ENCODE data around the gene SVBP. TPM values are rescaled to one million over a fixed set of nuclear protein-coding genes. Genes with fewer than 3 reads are reported as not detected.

The SVBP gene
- total RNA-seq, 1 donor, result 17.0 TPM

GRCh38 chr1:42784547-42784945 lies 32.7 kb downstream of the SVBP start:
- Histone ChIP-seq H3K36me3 (ENCODE audit: insufficient read depth, low read length) (peaks cover 11% of the 10 kb centered on the region), H3K79me2 (ENCODE audit: insufficient read depth, low read length) (no peaks in the 10 kb centered on the region), H3K27me3 (ENCODE audit: insufficient read depth, low read length) (no peaks in the 10 kb centered on the region), H2AFZ (ENCODE audit: low read length) (no peak overlapping the region), H3K27ac (ENCODE audit: low read depth, low read length) (no peak overlapping the region), H3K4me2 (ENCODE audit: insufficient read depth, low read length) (peak overlapping the region; percentile 84), H3K4me1 (ENCODE audit: insufficient read depth, low read length) (peaks cover 5% of the 10 kb centered on the region), H3K4me3 (ENCODE audit: insufficient read depth, low read length) (peak overlapping the region; percentile 67), H4K20me1 (ENCODE audit: insufficient read depth, low read length) (no peaks in the 10 kb centered on the region), H3K9me3 (ENCODE audit: low read depth, low read length) (no peaks in the 10 kb centered on the region)
- DNase-seq (ENCODE audit: insufficient read length, low spot score, missing footprints), result no peak
- TF ChIP-seq CTCF (IDR thresholded peaks at IDR 0.05; ENCODE audit: extremely low read depth, low read depth, low read length), result no peak

DNA sequence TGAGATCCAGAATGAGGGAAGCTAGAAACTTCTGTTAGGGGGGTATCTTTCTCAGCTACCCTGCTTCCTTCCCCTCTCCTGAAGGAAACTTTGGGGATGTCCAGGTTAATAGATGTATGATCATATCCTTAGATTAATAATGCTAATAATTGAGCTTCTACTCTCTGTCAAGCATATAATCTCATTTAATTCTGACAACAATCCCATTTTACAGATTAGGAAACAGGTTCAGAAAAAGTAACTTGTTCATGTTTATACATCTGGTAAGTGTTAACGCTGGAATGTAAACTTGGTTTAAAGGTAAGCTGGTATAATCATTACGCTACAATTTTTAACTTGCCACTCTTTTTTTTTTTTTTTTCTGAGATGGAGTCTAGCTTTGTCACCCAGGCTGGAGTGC lies 34.1 kb downstream of the SVBP start:
- no peak for DNase-seq (ENCODE audit: insufficient read length, low spot score, missing footprints)
- H3K4me2 ChIP-seq (ENCODE audit: insufficient read depth, low read length), result no peak overlapping the region
- no peak overlapping the region for H2AFZ ChIP-seq (ENCODE audit: low read length)
- H4K20me1 ChIP-seq (ENCODE audit: insufficient read depth, low read length), result no peaks in the 10 kb centered on the region
- no peak for TF ChIP-seq CTCF (IDR thresholded peaks at IDR 0.05; ENCODE audit: extremely low read depth, low read depth, low read length)
- no peaks in the 10 kb centered on the region for H3K27me3 ChIP-seq (ENCODE audit: insufficient read depth, low read length)
- no peak overlapping the region for H3K27ac ChIP-seq (ENCODE audit: low read depth, low read length)
- no peak overlapping the region for H3K4me3 ChIP-seq (ENCODE audit: insufficient read depth, low read length)
- H3K36me3 ChIP-seq (ENCODE audit: insufficient read depth, low read length), result peaks cover 13% of the 10 kb centered on the region
- H3K9me3 ChIP-seq (ENCODE audit: low read depth, low read length), result no peaks in the 10 kb centered on the region
- H3K4me1 ChIP-seq (ENCODE audit: insufficient read depth, low read length), result peaks cover 5% of the 10 kb centered on the region
- H3K79me2 ChIP-seq (ENCODE audit: insufficient read depth, low read length), result no peaks in the 10 kb centered on the region

GRCh38 chr1:42780176-42780575 lies 37.0 kb downstream of the SVBP start:
- Histone ChIP-seq H3K4me3 (ENCODE audit: insufficient read depth, low read length) (no peak overlapping the region), H3K36me3 (ENCODE audit: insufficient read depth, low read length) (peaks cover 32% of the 10 kb centered on the region), H3K4me2 (ENCODE audit: insufficient read depth, low read length) (no peak overlapping the region), H2AFZ (ENCODE audit: low read length) (no peak overlapping the region), H3K27me3 (ENCODE audit: insufficient read depth, low read length) (no peaks in the 10 kb centered on the region), H3K27ac (ENCODE audit: low read depth, low read length) (no peak overlapping the region), H3K79me2 (ENCODE audit: insufficient read depth, low read length) (no peaks in the 10 kb centered on the region), H3K9me3 (ENCODE audit: low read depth, low read length) (no peaks in the 10 kb centered on the region), H4K20me1 (ENCODE audit: insufficient read depth, low read length) (peaks cover 6% of the 10 kb centered on the region), H3K4me1 (ENCODE audit: insufficient read depth, low read length) (no peaks in the 10 kb centered on the region)
- no peak for DNase-seq (ENCODE audit: insufficient read length, low spot score, missing footprints)
- no peak for TF ChIP-seq CTCF (IDR thresholded peaks at IDR 0.05; ENCODE audit: extremely low read depth, low read depth, low read length)

DNA sequence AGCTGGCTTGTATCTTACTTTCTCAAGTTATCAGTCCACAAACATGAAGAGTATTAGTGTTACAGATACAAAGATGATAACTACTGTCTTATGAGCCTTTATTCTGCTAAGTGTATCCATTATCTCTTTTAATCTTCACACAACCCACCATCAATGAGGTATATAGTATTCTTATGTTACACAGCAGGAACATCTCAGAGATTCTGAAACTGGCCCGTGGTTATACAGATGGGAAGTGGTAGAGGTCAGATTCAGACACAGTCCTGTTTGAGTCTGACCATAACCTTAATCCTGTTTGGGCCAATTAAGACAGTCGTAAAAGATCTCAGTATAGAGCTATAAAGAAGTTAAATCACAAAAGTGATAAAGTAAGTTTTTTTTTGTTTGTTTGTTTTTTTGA lies 37.5 kb downstream of the SVBP start:
- H3K4me2 ChIP-seq (ENCODE audit: insufficient read depth, low read length), result no peak overlapping the region
- no peak overlapping the region for H3K27ac ChIP-seq (ENCODE audit: low read depth, low read length)
- H2AFZ ChIP-seq (ENCODE audit: low read length), result no peak overlapping the region
- peaks cover 8% of the 10 kb centered on the region for H4K20me1 ChIP-seq (ENCODE audit: insufficient read depth, low read length)
- H3K9me3 ChIP-seq (ENCODE audit: low read depth, low read length), result no peaks in the 10 kb centered on the region
- H3K36me3 ChIP-seq (ENCODE audit: insufficient read depth, low read length), result peaks cover 37% of the 10 kb centered on the region
- H3K4me1 ChIP-seq (ENCODE audit: insufficient read depth, low read length), result no peaks in the 10 kb centered on the region
- H3K79me2 ChIP-seq (ENCODE audit: insufficient read depth, low read length), result no peaks in the 10 kb centered on the region
- H3K27me3 ChIP-seq (ENCODE audit: insufficient read depth, low read length), result no peaks in the 10 kb centered on the region
- DNase-seq (ENCODE audit: insufficient read length, low spot score, missing footprints), result no peak
- no peak for TF ChIP-seq CTCF (IDR thresholded peaks at IDR 0.05; ENCODE audit: extremely low read depth, low read depth, low read length)
- no peak overlapping the region for H3K4me3 ChIP-seq (ENCODE audit: insufficient read depth, low read length)

Data from osteoblast (primary cell).